ENCODE data around the gene NPM1. TPM values are rescaled to one million over a fixed set of nuclear protein-coding genes. Genes with fewer than 3 reads are reported as not detected.

Gene NPM1
- total and polyA plus RNA-seq, 2 donors from 2014 or later = 611 to 612 TPM

- H3K4me3 ChIP-seq (ENCODE audit: low read length in 3 of 3) = no peak overlapping the region
- no peak overlapping the region for H3K27ac ChIP-seq (ENCODE audit: low read depth in 2 of 2, low read length in 2 of 2)
- no peak for FAIRE-seq
- no peaks in the 10 kb centered on the region for H3K9me3 ChIP-seq (ENCODE audit: control insufficient read depth in 2 of 3, insufficient read depth in 1 of 3, low read length in 3 of 3)
- no peak for TF ChIP-seq CTCF (IDR thresholded peaks at IDR 0.05; ENCODE audit: borderline replicate concordance, extremely low read depth, insufficient read depth)
- peaks cover 0 to 2% (median 0%) of the 10 kb centered on the region in 3 donors for H3K4me1 ChIP-seq (ENCODE audit: control insufficient read depth in 2 of 3, insufficient read depth in 2 of 3, low read depth in 1 of 3, low read length in 3 of 3)
- intact Hi-C loops (cut with DNase I) = no loop called here
- H3K9ac ChIP-seq (ENCODE audit: low read length in 3 of 3) = no peak overlapping the region
- DNase-seq = no peak
- no peaks in the 10 kb centered on the region for H3K27me3 ChIP-seq (ENCODE audit: control insufficient read depth, insufficient read depth, low read length)
- no peaks in the 10 kb centered on the region for H3K36me3 ChIP-seq (ENCODE audit: control insufficient read depth in 2 of 3, insufficient read depth in 3 of 3, low read length in 3 of 3)
These were observed 69.7 kb downstream of the NPM1 start for GRCh38 chr5:171457208-171457981.

DNA sequence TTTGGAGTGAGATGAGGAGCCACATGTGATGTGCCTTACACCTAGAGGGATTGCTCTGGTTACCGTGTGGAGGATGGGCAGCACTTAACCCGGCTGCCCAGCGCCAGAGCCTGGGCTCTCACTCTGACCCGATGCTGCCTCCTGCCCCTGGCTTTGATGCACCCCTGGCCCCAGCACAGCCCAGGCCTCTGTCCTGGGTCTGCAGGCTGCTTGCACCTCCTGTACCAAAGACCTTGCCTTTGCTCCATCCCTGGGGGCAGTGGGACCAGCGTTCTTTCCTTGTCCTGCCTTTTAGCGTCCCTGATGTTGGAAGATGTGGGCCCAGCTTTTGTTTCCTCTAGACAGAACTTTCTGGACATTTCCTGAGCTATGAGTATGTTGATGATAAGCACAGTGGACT is 72.2 kb downstream of the NPM1 start:
- no peak for TF ChIP-seq CTCF (IDR thresholded peaks at IDR 0.05; ENCODE audit: borderline replicate concordance, extremely low read depth, insufficient read depth)
- Histone ChIP-seq H3K9me3 (ENCODE audit: control insufficient read depth in 2 of 3, insufficient read depth in 1 of 3, low read length in 3 of 3) (no peaks in the 10 kb centered on the region), H3K4me1 (ENCODE audit: control insufficient read depth in 2 of 3, insufficient read depth in 2 of 3, low read depth in 1 of 3, low read length in 3 of 3) (no peaks in the 10 kb centered on the region), H3K9ac (ENCODE audit: low read length in 3 of 3) (no peak overlapping the region), H3K27me3 (ENCODE audit: control insufficient read depth, insufficient read depth, low read length) (no peaks in the 10 kb centered on the region), H3K27ac (ENCODE audit: low read depth in 2 of 2, low read length in 2 of 2) (no peak overlapping the region), H3K4me3 (ENCODE audit: low read length in 3 of 3) (no peak overlapping the region), H3K36me3 (ENCODE audit: control insufficient read depth in 2 of 3, insufficient read depth in 3 of 3, low read length in 3 of 3) (no peaks in the 10 kb centered on the region)
- DNase-seq (peak in 1 of 5 donors; percentile 26), FAIRE-seq (no peak)
- intact Hi-C loops (cut with DNase I) = no loop called here

Small RNA genes within 50 kb of the gene (microRNA-seq; reads per million reads assigned to microRNA genes)
- gene MIR3912 = 1.0 reads per million

Other genes starting within 250 kb of the NPM1 start
- not detected for gene TLX3, start 78.6 kb upstream of the NPM1 start, total RNA-seq
- not detected for gene TLX3, start 78.6 kb upstream of the NPM1 start, polyA plus RNA-seq (ENCODE audit: insufficient read depth, low read depth, low replicate concordance)
- gene FGF18, start 31.8 kb downstream of the NPM1 start, total RNA-seq = 1.8 TPM
- gene FGF18, start 31.8 kb downstream of the NPM1 start, polyA plus RNA-seq (ENCODE audit: insufficient read depth, low read depth, low replicate concordance) = 0.39 TPM

Data from kidney (tissue), 14 donors.